Kidney capillary endothelial cell (primary cell): ENCODE measurements around the gene C1orf21.

Source experiments
- DNase-seq: peaks from one replicate; pipeline ENCODE4 v3.0.0-alpha.2; 2018; ENCODE audit warnings: low spot score

C1orf21 gene

DNA sequence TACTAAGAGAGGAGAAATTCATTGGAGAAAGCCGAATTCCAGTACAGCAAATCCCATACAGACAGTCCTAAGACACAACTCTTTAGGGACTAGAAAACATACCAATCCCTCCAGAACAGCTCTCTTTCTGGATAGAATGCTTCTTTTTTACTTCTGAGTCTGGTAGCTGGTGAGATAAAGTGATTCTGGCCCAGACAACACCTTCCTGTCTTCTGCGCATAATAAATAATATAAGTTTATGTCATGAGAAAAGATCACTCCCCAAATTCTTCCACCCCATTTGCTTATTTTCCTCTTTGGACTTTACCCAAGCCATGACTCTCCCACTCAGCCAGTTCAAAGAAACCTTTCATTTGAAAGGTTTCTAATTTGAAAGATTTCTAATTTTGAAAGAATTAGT is 269.4 kb downstream of the C1orf21 start:
- DNase-seq = no peak

DNA sequence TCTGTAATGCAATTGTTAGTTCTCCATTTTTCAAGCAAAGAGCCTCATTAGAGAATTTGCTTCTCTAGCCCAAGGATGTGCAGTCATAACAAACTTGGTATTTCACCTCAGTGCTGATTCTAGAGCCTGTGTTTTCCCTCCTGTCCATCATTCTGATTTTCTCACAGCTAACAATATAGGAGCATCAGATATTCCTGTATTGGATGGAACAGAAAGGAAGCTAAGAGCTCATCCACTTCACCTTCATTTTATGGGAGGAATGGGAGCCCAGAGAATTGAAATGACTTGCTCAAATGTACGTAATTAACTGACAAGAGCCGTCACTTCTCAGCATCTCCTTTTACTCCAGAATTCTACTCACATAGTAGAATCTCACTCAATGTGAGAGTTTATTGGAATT is 271.2 kb downstream of the C1orf21 start:
- DNase-seq = no peak

DNA sequence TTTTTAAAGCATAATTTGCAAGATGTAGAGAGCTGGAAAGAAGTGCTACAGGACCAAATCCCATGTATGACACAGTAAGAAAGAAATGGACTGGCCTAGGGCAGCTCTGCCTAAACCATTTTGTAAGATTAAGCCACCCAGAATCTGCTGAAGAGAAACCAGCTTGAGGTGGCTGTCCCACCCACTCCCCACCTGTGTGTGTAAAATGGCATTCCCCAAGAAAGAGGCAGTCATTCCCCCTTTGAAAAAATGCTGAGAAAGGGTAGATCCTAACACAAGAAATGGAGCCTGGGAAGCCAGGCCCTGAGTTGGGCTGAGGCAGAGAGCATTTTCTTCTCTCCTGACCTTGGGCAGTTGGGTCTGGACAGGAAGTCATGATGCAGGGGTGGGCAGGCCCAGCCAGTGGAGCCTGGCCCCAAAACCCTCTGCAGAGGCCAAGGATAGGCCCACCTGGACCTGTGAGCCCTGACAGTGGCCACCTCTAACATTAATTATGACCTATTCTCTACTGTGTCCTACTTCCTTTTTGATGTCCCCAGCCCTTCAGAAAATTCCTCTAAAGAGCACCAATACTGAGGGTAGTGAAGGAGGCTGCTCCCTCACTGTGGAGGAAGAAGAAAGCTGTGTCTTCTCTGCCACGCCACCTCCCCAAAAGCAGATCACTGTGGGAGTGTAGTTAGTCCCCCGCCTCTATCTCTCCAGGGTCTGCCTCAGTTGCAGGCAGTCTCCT is 273.8 kb downstream of the C1orf21 start:
- no peak for DNase-seq

DNA sequence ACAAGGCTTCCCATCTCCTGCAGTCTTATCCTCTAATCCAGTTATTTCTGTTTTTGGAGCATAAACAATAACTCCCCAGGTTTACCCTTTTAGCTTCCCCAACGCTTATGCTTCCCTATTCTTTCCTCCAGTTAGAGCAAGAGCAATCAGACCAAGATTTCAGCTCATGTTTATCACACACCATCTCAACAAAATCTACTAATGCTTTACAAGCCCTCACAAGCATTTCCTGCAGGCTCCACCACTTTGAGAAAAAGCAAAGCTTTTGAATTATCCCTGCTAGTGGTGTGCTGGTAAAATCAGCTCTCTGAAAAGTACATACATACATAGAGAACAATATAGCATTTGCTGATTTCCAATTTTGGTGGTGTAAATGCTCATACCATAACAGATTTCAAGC is 275.0 kb downstream of the C1orf21 start:
- no peak for DNase-seq

DNA sequence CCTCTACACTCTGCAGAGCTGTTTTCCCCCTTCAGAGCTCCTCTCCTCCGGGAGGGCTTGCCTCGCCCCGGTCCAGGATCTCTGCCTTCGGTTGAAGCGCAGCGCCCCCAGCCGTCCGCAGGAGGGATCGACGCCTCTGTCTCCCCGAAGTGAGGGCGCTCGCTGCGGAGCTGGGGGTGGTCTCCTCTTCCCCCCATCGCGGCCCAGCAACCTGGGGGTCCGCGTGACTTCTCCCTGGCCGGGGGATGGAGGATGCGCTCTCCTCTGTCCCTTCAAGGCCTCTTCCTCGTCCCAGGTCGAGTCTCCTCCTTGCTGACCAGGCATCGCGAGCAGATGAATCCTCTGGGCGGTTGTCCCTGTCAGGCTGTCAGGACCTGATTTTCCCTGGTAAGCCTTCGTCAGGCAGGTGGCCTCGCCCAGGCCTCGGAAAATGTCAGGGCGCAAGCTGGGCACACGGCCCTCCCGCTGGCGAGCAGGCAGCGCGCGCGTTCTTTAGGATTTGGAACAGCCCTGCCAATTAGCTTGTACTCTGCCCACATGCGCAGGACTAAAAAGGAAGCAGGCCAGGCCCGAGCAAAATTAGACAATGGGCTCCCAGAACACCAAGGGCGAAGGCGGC is 277.3 kb downstream of the C1orf21 start:
- peak; percentile 58 for DNase-seq

DNA sequence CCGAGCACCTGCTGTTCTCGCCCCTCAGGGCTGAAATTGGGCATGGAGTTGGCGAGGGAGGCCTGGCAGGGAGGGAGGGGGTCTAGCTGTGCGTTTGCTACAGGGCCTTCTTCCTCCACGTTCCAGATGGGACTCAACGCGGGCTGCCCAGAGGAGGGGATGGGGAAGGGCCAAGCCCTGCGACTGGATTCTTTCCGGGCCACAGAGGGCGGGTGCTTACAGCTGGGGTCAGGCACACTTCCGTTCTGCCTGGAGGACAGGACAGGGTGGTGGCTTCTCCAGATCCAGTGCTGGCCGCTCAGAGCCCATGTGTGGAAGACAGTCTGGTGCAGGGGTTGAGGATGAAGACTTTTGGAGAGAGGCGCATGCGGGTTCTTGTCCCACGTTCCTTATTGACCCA is 277.8 kb downstream of the C1orf21 start:
- no peak for DNase-seq

DNA sequence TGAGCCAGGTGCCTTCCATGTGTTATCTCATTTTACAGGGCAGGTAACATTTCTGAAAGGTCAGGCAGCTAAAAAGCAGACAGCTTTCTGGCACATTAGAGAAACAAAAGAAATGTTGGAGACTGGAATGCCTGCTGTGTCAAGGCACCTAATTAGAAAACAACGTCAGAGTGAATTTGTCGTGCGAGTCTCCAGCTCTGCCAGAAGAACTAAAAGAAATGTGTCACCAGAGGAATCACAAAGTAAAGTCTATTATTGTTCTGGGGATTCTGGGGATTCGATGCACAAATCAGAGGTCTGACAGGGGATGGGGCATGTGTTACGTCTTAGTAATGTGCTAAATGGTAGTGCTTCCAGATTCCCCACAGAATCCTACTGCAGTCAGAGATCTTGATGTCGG is 278.5 kb downstream of the C1orf21 start:
- DNase-seq = no peak

DNA sequence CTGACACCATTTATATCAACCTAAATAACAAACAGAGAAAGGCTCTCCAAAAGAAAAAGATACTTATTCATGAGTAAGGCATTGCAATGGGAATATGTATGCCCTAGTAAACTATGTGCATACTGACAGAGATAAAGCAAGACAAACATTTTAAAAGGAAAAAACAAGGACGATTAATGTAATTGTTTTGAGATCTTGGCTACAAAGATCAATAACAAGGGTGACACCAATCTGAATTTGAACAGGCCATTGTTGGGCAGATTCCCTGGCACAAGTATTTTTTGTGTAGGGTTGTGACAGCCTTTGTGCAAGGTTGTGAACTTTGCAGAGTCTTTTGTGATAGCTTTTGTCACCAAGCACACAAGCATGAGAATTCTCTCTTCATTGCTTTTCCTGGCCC is 282.6 kb downstream of the C1orf21 start:
- DNase-seq = no peak

DNA sequence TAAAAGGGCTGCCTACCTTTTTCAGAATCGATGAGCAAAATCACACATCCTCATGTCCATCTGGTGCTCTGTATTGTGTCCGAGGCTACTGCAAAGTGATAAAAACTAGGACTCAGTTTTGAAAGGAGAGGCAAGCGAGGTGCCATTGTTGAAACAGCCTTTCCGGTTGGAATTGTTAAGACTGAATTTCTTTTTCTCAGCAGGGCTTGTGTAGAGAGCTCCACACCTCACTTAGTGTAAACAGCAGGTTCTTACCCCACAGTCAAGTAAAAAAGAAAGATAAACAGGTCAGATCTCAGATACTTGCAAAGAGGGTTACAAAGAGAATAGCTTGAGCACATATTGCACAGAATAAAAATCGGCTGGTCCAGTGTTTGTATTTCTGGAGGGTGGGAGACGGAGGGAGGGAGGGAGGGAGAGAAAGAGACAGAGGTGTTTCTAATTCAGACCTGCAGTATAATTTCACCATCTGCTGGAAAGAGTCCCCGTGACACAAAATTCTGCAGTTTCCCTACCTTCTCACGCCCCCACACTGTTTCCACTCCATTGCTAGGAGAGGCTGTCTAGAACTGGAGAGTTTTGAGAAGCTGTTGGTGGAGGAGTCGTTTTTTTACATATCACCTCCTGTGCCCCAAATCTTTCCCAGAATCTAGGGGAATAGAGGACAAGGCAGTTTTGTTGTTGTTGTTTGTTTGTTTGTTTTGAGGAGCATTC is 285.3 kb downstream of the C1orf21 start:
- DNase-seq = no peak

DNA sequence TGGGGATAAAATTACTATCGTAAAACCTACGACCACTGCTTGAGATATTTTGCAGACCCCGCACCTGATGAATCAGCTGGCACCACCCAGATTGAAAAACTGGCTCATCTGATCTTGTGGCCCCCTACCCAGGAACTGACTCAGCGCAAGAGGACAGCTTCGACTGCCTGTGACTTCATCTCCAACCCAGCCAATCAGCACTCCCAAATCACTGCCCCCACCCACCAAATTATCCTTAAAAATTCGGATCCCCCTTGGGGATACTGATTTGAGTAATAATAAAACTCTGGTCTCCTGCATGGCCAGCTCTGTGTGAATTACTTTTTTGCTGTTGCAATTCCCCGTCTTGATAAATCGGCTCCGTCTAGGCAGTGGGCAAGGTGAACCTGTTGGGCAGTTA is 286.5 kb downstream of the C1orf21 start:
- DNase-seq = no peak

DNA sequence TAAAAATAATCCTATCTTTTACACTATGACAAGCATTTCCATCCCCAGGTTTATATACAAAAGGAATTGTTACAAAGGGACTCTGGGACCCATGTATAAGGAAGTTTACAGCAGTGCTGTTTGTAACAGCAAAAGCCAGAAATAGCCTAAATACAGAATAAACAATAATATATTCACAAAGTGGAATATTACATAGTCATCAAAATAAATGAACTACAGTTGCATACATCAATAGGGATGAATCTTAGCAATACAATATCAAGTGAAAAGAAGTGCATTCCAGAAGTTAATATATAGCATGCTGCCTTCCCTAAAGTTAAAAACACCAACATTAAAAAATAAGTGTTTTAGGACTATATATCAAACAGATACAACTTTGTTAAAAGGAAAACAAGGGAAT is 290.5 kb downstream of the C1orf21 start:
- no peak for DNase-seq
